Effector memory CD8-positive, alpha-beta T cell (primary cell): ENCODE data around the gene PCA3.
"Not testable (repeated sequence)": the region's sequence is repeated elsewhere in the genome, so short reads cannot be mapped to it uniquely, and the experiment has no call there.

Source experiments
- ATAC-seq: fragments of 150-1000 bp; cut with Tn5 transposase; replicated peaks from 2 replicates; pipeline ENCODE4 v1.10.0; 2021; ENCODE audit warnings: mild to moderate bottlenecking, moderate library complexity
- DNase-seq, 3 experiments: peaks; one replicate each; pipeline ENCODE4 v3.0.0; 2021
- H3K27ac Mint-ChIP-seq, 2 donors: one replicate each; pipeline ENCODE4 v1.8.0; 2022; ENCODE audit warnings: mild to moderate bottlenecking in 2 of 2, mixed read lengths in 2 of 2, moderate library complexity in 2 of 2
- H3K27me3 Mint-ChIP-seq, 2 donors: one replicate each; pipeline ENCODE4 v1.8.0; 2022; ENCODE audit warnings: mixed read lengths in 2 of 2
- H3K36me3 Mint-ChIP-seq: one replicate; pipeline ENCODE4 v1.8.0; 2022; ENCODE audit warnings: mild to moderate bottlenecking, moderate library complexity, mixed read lengths; ENCODE audit not compliant: insufficient read depth
- H3K4me1 Mint-ChIP-seq, 2 donors: one replicate each; pipeline ENCODE4 v1.8.0; 2022; ENCODE audit warnings: low read depth in 2 of 2, mixed read lengths in 2 of 2
- H3K4me3 Mint-ChIP-seq, 2 donors: one replicate each; pipeline ENCODE4 v1.8.0; 2022; ENCODE audit warnings: mild to moderate bottlenecking in 2 of 2, mixed read lengths in 2 of 2, moderate library complexity in 2 of 2
- H3K9me3 Mint-ChIP-seq, 2 donors: one replicate each; pipeline ENCODE4 v1.8.0; 2022; ENCODE audit warnings: mixed read lengths in 2 of 2

Gene PCA3

GRCh38 chr9:76734716-76735115, 29.5 kb upstream of the PCA3 start:
- Mint-ChIP-seq H3K27me3 (peaks cover 41 to 52% of the 10 kb centered on the region in 2 donors), H3K4me1 (no peaks in the 10 kb centered on the region)
- no peak for ATAC-seq

GRCh38 chr9:76737154-76737902, 26.9 kb upstream of the PCA3 start:
- no peak overlapping the region for H3K27ac Mint-ChIP-seq
- peaks cover 0 to 2% of the 10 kb centered on the region in 2 donors for H3K9me3 Mint-ChIP-seq
- no peaks in the 10 kb centered on the region for H3K36me3 Mint-ChIP-seq
- H3K4me1 Mint-ChIP-seq: no peaks in the 10 kb centered on the region
- no peak overlapping the region for H3K4me3 Mint-ChIP-seq
- DNase-seq: no peak
- no peak for ATAC-seq
- H3K27me3 Mint-ChIP-seq: peaks cover 41 to 49% of the 10 kb centered on the region in 2 donors

More at GRCh38 chr9:76734716-76735115, 29.5 kb upstream of the PCA3 start:
- H3K36me3 Mint-ChIP-seq: no peaks in the 10 kb centered on the region
- no peaks in the 10 kb centered on the region for H3K9me3 Mint-ChIP-seq
- DNase-seq: no peak
- no peak overlapping the region for H3K4me3 Mint-ChIP-seq
- no peak overlapping the region for H3K27ac Mint-ChIP-seq

- Mint-ChIP-seq H3K4me3 (no peak overlapping the region), H3K27ac (no peak overlapping the region), H3K36me3 (no peaks in the 10 kb centered on the region), H3K27me3 (peaks cover 34 to 41% of the 10 kb centered on the region in 2 donors), H3K9me3 (peaks cover 0 to 3% of the 10 kb centered on the region in 2 donors), H3K4me1 (no peaks in the 10 kb centered on the region)
- no peak for DNase-seq
- ATAC-seq: no peak
Observed at GRCh38 chr9:76738402-76738801, 25.8 kb upstream of the PCA3 start.

- Mint-ChIP-seq H3K27me3 (peaks cover 32 to 47% of the 10 kb centered on the region in 2 donors), H3K36me3 (no peaks in the 10 kb centered on the region), H3K4me1 (no peaks in the 10 kb centered on the region), H3K4me3 (no peak overlapping the region), H3K27ac (no peak overlapping the region), H3K9me3 (peaks cover 0 to 3% of the 10 kb centered on the region in 2 donors)
- ATAC-seq (no peak), DNase-seq (no peak)
Observed at GRCh38 chr9:76741524-76741923, 22.7 kb upstream of the PCA3 start.

GRCh38 chr9:76742890-76743289, 21.3 kb upstream of the PCA3 start:
- H3K4me3 Mint-ChIP-seq, H3K36me3 Mint-ChIP-seq, DNase-seq, H3K27ac Mint-ChIP-seq, ATAC-seq, H3K9me3 Mint-ChIP-seq, H3K4me1 Mint-ChIP-seq: not testable (repeated sequence)
- H3K27me3 Mint-ChIP-seq: peaks cover 24 to 42% of the 10 kb centered on the region in 2 donors

- no peak overlapping the region for H3K27ac Mint-ChIP-seq
- peaks cover 0 to 3% of the 10 kb centered on the region in 2 donors for H3K9me3 Mint-ChIP-seq
- ATAC-seq: no peak
- no peak overlapping the region for H3K4me3 Mint-ChIP-seq
- no peak for DNase-seq
- H3K27me3 Mint-ChIP-seq: peaks cover 23 to 42% of the 10 kb centered on the region in 2 donors
- no peaks in the 10 kb centered on the region for H3K36me3 Mint-ChIP-seq
- H3K4me1 Mint-ChIP-seq: no peaks in the 10 kb centered on the region
Observed at GRCh38 chr9:76743931-76744330, 20.3 kb upstream of the PCA3 start.

GRCh38 chr9:76744336-76744735, 19.9 kb upstream of the PCA3 start:
- Mint-ChIP-seq H3K27ac (no peak overlapping the region), H3K36me3 (no peaks in the 10 kb centered on the region), H3K4me1 (no peaks in the 10 kb centered on the region), H3K4me3 (no peak overlapping the region), H3K9me3 (peaks cover 0 to 3% of the 10 kb centered on the region in 2 donors), H3K27me3 (peaks cover 21 to 46% of the 10 kb centered on the region in 2 donors)
- no peak for ATAC-seq
- DNase-seq: no peak

- no peaks in the 10 kb centered on the region for H3K36me3 Mint-ChIP-seq
- no peaks in the 10 kb centered on the region for H3K9me3 Mint-ChIP-seq
- no peak for ATAC-seq
- H3K27me3 Mint-ChIP-seq: peaks cover 9 to 24% of the 10 kb centered on the region in 2 donors
- no peak overlapping the region for H3K27ac Mint-ChIP-seq
- H3K4me1 Mint-ChIP-seq: peaks cover 2 to 5% of the 10 kb centered on the region in 2 donors
- no peak for DNase-seq
- H3K4me3 Mint-ChIP-seq: no peak overlapping the region
Observed at GRCh38 chr9:76751001-76751400, 13.2 kb upstream of the PCA3 start.

- H3K4me1 Mint-ChIP-seq: peaks cover 3 to 5% of the 10 kb centered on the region in 2 donors
- ATAC-seq (no peak), DNase-seq (no peak)
- no peak overlapping the region for H3K27ac Mint-ChIP-seq
- no peaks in the 10 kb centered on the region for H3K36me3 Mint-ChIP-seq
- no peak overlapping the region for H3K4me3 Mint-ChIP-seq
- peaks cover 0 to 17% of the 10 kb centered on the region in 2 donors for H3K27me3 Mint-ChIP-seq
- no peaks in the 10 kb centered on the region for H3K9me3 Mint-ChIP-seq
Observed at GRCh38 chr9:76756268-76756640, 8.0 kb upstream of the PCA3 start.

DNA sequence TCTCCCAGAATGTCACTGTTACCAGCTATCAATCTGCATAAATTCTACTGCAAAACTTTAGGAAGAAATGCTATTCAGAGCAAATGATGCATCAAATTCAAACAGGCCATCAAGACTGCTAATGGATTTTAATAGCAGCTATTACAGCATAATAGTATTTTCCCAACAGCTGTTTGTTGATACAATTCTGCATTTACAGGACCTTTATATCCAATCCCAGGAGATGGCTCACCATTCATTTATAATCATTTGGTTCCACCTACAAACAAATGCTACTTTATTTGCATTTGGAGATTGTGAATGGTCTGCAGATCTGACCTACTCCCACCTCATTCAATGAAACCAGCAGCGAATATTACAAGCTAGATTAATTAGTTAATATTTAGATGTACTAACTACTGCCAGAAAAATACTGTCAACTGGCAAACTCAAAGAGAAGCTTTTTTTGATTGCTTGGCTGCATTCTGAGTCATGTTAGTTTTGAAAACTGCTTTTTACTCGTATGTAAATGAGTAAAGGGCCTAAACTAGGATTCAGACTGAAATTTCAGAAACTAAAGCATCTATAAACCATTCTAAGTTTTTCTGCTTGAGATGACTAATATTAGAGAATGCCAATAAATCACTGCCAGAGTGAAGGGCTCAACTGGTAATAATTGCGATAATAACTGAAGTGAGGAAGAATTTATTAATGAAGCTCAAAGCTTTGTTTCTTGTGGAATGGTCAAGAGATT, 7.1 kb upstream of the PCA3 start:
- Mint-ChIP-seq H3K9me3 (no peaks in the 10 kb centered on the region), H3K27me3 (peaks cover 0 to 17% of the 10 kb centered on the region in 2 donors), H3K4me1 (peaks cover 3 to 5% of the 10 kb centered on the region in 2 donors), H3K27ac (no peak overlapping the region), H3K4me3 (no peak overlapping the region), H3K36me3 (no peaks in the 10 kb centered on the region)
- no peak for DNase-seq
- ATAC-seq: no peak

GRCh38 chr9:76758476-76758875, 5.8 kb upstream of the PCA3 start:
- Mint-ChIP-seq H3K9me3 (no peaks in the 10 kb centered on the region), H3K4me3 (no peak overlapping the region), H3K36me3 (no peaks in the 10 kb centered on the region), H3K27ac (no peak overlapping the region), H3K4me1 (peaks cover 3 to 5% of the 10 kb centered on the region in 2 donors), H3K27me3 (peaks cover 7 to 25% of the 10 kb centered on the region in 2 donors)
- no peak for ATAC-seq
- DNase-seq: no peak

DNA sequence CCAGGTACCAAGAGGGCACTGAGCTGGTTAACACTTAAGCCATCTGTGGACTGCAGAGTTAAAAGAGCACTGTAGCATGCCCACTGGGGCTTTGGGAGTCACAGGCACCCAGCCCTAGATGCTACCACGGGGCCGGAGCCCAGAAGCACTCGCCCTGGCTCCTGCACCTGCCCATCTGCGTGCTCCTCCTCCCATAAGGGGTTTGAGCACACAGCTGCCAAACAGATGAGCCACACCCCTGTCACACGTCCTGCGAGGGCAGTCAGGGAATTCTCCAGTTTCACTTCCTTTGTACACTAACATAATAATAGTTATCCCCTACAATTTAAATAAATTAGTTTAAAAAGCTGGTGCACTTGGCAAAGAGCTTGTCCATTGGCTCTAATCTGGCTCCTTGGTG, 4.5 kb upstream of the PCA3 start:
- ATAC-seq: no peak
- Mint-ChIP-seq H3K4me1 (peaks cover 3 to 5% of the 10 kb centered on the region in 2 donors), H3K36me3 (no peaks in the 10 kb centered on the region), H3K27me3 (peaks cover 9 to 31% of the 10 kb centered on the region in 2 donors), H3K9me3 (no peaks in the 10 kb centered on the region), H3K27ac (no peak overlapping the region), H3K4me3 (no peak overlapping the region)
- no peak for DNase-seq

DNA sequence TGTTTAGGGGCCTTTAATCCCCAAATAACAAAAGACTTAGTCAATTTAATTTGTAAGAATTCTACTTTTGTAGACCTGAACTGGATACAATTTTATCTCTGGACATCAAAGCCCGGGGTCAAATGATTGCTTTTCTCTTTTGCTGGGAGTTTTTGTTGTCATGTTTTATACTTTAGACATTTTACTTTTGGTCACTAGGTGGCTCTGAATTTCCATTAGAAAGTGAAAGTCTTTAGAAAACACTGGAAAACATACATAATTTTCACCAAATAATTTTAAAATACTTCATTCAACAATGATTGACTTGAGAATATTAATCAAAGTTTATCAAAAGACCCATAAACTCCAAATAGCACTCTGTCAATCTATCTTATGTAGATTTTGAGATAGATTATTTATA, 2.8 kb upstream of the PCA3 start:
- peaks cover 9 to 32% of the 10 kb centered on the region in 2 donors for H3K27me3 Mint-ChIP-seq
- H3K4me3 Mint-ChIP-seq: no peak overlapping the region
- ATAC-seq (no peak), DNase-seq (no peak)
- H3K36me3 Mint-ChIP-seq: no peaks in the 10 kb centered on the region
- H3K4me1 Mint-ChIP-seq: no peaks in the 10 kb centered on the region
- no peak overlapping the region for H3K27ac Mint-ChIP-seq
- no peaks in the 10 kb centered on the region for H3K9me3 Mint-ChIP-seq

GRCh38 chr9:76766126-76766525, 1.9 kb downstream of the PCA3 start:
- H3K4me1 Mint-ChIP-seq: no peaks in the 10 kb centered on the region
- DNase-seq: no peak
- ATAC-seq: no peak
- H3K27ac Mint-ChIP-seq: no peak overlapping the region
- H3K27me3 Mint-ChIP-seq: peaks cover 9 to 38% of the 10 kb centered on the region in 2 donors
- no peak overlapping the region for H3K4me3 Mint-ChIP-seq
- no peaks in the 10 kb centered on the region for H3K9me3 Mint-ChIP-seq
- no peaks in the 10 kb centered on the region for H3K36me3 Mint-ChIP-seq
